Measurements from ENCODE around the gene SERINC5.

GRCh38 chr5:80239680-80240367 is 16.0 kb downstream of the SERINC5 start:
- TF ChIP-seq CTCF (IDR thresholded peaks at IDR 0.05) (no peak), POLR2A (IDR thresholded peaks at IDR 0.05) (no peak)

Data from thyroid gland (tissue), 4 donors.